ENCODE measurements around the gene C17orf113.

Gene C17orf113

GRCh38 chr17:41989702-41990419 is 60.5 kb downstream of the C17orf113 start:
- H3K27ac ChIP-seq (ENCODE audit: low read depth, low read length): no peak overlapping the region
- no peak overlapping the region for H3K9ac ChIP-seq (ENCODE audit: low read length)
- H3K9me3 ChIP-seq (ENCODE audit: control insufficient read depth, insufficient read depth, low read depth, low read length): no peaks in the 10 kb centered on the region
- H3K36me3 ChIP-seq (ENCODE audit: control insufficient read depth, insufficient read depth, low read length): peaks cover 95% of the 10 kb centered on the region
- H3K4me1 ChIP-seq (ENCODE audit: control insufficient read depth, insufficient read depth, low read length): no peaks in the 10 kb centered on the region
- H3K4me3 ChIP-seq (ENCODE audit: low read depth, low read length): no peak overlapping the region
- H3K27me3 ChIP-seq (ENCODE audit: control insufficient read depth, insufficient read depth, low read length): no peaks in the 10 kb centered on the region

- no peak overlapping the region for H3K27ac ChIP-seq (ENCODE audit: low read depth, low read length)
These were observed 62.0 kb downstream of the C17orf113 start for GRCh38 chr17:41988418-41988817.

More at GRCh38 chr17:41988418-41988817, 62.0 kb downstream of the C17orf113 start:
- Histone ChIP-seq H3K27me3 (ENCODE audit: control insufficient read depth, insufficient read depth, low read length) (no peaks in the 10 kb centered on the region), H3K4me1 (ENCODE audit: control insufficient read depth, insufficient read depth, low read length) (no peaks in the 10 kb centered on the region), H3K4me3 (ENCODE audit: low read depth, low read length) (no peak overlapping the region), H3K9me3 (ENCODE audit: control insufficient read depth, insufficient read depth, low read depth, low read length) (no peaks in the 10 kb centered on the region), H3K9ac (ENCODE audit: low read length) (no peak overlapping the region), H3K36me3 (ENCODE audit: control insufficient read depth, insufficient read depth, low read length) (peaks cover 95% of the 10 kb centered on the region)

All from HUES6 (cell line).